Non-pigmented ciliary epithelial cell (primary cell): Measurements from ENCODE around the gene RNF11.
"Not testable (repeated sequence)": the region's sequence is repeated elsewhere in the genome, so short reads cannot be mapped to it uniquely, and the experiment has no call there.

Experiments used
- DNase-seq: peaks from one replicate; pipeline ENCODE4 v3.0.0-alpha.2; 2010; ENCODE audit warnings: low read depth

Gene RNF11

GRCh38 chr1:51235673-51236530 lies at the start of gene RNF11:
Gene RNF11, plus strand, starts transcription at chr1:51236273. Its CDS starts 484 bp downstream, at chr1:51236757.
- peak; percentile 38 for DNase-seq

- no peak for DNase-seq
These were observed 47.8 kb upstream of the RNF11 start for GRCh38 chr1:51188230-51188629.

GRCh38 chr1:51189421-51190073 lies 46.5 kb upstream of the RNF11 start:
- DNase-seq: peak; percentile 46

GRCh38 chr1:51190961-51191360 lies 45.1 kb upstream of the RNF11 start:
- no peak for DNase-seq

GRCh38 chr1:51192213-51192843 lies 43.7 kb upstream of the RNF11 start:
- DNase-seq: peak; percentile 34

GRCh38 chr1:51193564-51193963 lies 42.5 kb upstream of the RNF11 start:
- DNase-seq: no peak

GRCh38 chr1:51203121-51203873 lies 32.8 kb upstream of the RNF11 start:
- DNase-seq: no peak

GRCh38 chr1:51203874-51204245 lies 32.2 kb upstream of the RNF11 start:
- DNase-seq: no peak

- no peak for DNase-seq
These were observed 26.0 kb upstream of the RNF11 start for GRCh38 chr1:51210055-51210454.

GRCh38 chr1:51210676-51211075 lies 25.4 kb upstream of the RNF11 start:
- no peak for DNase-seq

GRCh38 chr1:51214615-51215131 lies 21.4 kb upstream of the RNF11 start:
- no peak for DNase-seq

GRCh38 chr1:51215169-51215568 lies 20.9 kb upstream of the RNF11 start:
- no peak for DNase-seq

GRCh38 chr1:51216631-51217030 lies 19.4 kb upstream of the RNF11 start:
- DNase-seq: no peak

- no peak for DNase-seq
These were observed 19.0 kb upstream of the RNF11 start for GRCh38 chr1:51217101-51217500.

- DNase-seq: no peak
These were observed 17.5 kb upstream of the RNF11 start for GRCh38 chr1:51218570-51218969.

- DNase-seq: no peak
These were observed 17.1 kb upstream of the RNF11 start for GRCh38 chr1:51219022-51219421.

- DNase-seq: not testable (repeated sequence)
These were observed 14.5 kb upstream of the RNF11 start for GRCh38 chr1:51221529-51221928.

GRCh38 chr1:51222136-51222787 lies 13.8 kb upstream of the RNF11 start:
- no peak for DNase-seq

GRCh38 chr1:51222809-51223208 lies 13.3 kb upstream of the RNF11 start:
- no peak for DNase-seq

GRCh38 chr1:51224255-51224654 lies 11.8 kb upstream of the RNF11 start:
- DNase-seq: no peak

GRCh38 chr1:51227231-51227960 lies 8.7 kb upstream of the RNF11 start:
- DNase-seq: not testable (repeated sequence)
